LNCAP (cell line): ENCODE data around the gene MTARC1.

ENCODE experiments used
- CTCF ChIP-seq: fragments of 450-650 bp; IDR thresholded peaks from 2 replicates; pipeline ENCODE4 v1.5.1; 2017; ENCODE audit warnings: mild to moderate bottlenecking

MTARC1 gene

GRCh38 chr1:220786337-220787068 is at the start of gene MTARC1:
MTARC1 (plus strand) TSS chr1:220786913; CDS start chr1:220786945, 32 bp downstream.
- TF ChIP-seq CTCF: peak; percentile 47; the same call in 1 of the 2 replicates

GRCh38 chr1:220741349-220741748 is 45.4 kb upstream of the MTARC1 start:
- no peak for TF ChIP-seq CTCF

- no peak for TF ChIP-seq CTCF
Measured at GRCh38 chr1:220741825-220742224, 44.9 kb upstream of the MTARC1 start.

GRCh38 chr1:220742520-220742919 is 44.2 kb upstream of the MTARC1 start:
- no peak for TF ChIP-seq CTCF

- TF ChIP-seq CTCF: no peak
Measured at GRCh38 chr1:220746851-220747250, 39.9 kb upstream of the MTARC1 start.

- TF ChIP-seq CTCF: no peak
Measured at GRCh38 chr1:220747437-220748088, 39.1 kb upstream of the MTARC1 start.

GRCh38 chr1:220748089-220748934 is 38.4 kb upstream of the MTARC1 start, which contains the start of gene MTARC2:
MTARC2 (plus strand) TSS chr1:220748322; CDS start chr1:220748532, 210 bp downstream.
- TF ChIP-seq CTCF: no peak
